Prostate gland (tissue), 2 donors: ENCODE measurements around the gene RNF138.

Experiments
- CTCF ChIP-seq, 4 experiments: fragments of 200-600 bp in 2 of 4; fragments of 450-650 bp in 2 of 4; sonication (generic) in 2 of 4; IDR thresholded peaks; 1 replicate in 3 of 4; 2 replicates in 1 of 4; pipeline ENCODE4 v1.5.1; 2016 to 2019; ENCODE audit warnings: antibody characterized with exemption in 4 of 4, mild to moderate bottlenecking in 2 of 4, moderate library complexity in 2 of 4
- POLR2A ChIP-seq: fragments of 450-650 bp; IDR thresholded peaks from one replicate; pipeline ENCODE4 v1.6.1; 2016; ENCODE audit warnings: antibody characterized with exemption, mild to moderate bottlenecking
- POLR2AphosphoS5 ChIP-seq: sonication (generic); formaldehyde crosslinking; IDR thresholded peaks from one replicate; pipeline ENCODE4 v1.6.1; 2017; ENCODE audit warnings: antibody characterized with exemption

GRCh38 chr18:32093523-32093922, 1.8 kb downstream of the RNF138 start:
- no peak for TF ChIP-seq CTCF (IDR thresholded peaks at IDR 0.05)
- no peak for TF ChIP-seq POLR2AphosphoS5
- TF ChIP-seq POLR2A: no peak
